ENCODE results near the gene DLG4. TPM values are rescaled to one million over a fixed set of nuclear protein-coding genes. Genes with fewer than 3 reads are reported as not detected.

The DLG4 gene
- total RNA-seq, 2 experiments from 2014 or later, result 15.4 to 27.3 TPM

- H3K4me1 ChIP-seq (ENCODE audit: insufficient read depth, low read length, poor library complexity, severe bottlenecking), result peaks cover 23% of the 10 kb centered on the region
- H3K9me3 ChIP-seq (ENCODE audit: low read length), result no peaks in the 10 kb centered on the region
- H3K36me3 ChIP-seq (ENCODE audit: insufficient read depth, low read length), result peaks cover 6% of the 10 kb centered on the region; the same call in 1 of the 2 replicates
- CTCF ChIA-PET (ENCODE audit: unreplicated experiment), result no interaction called here
- H2AFZ ChIP-seq (ENCODE audit: low read length), result no peak overlapping the region
- intact Hi-C loops (cut with micrococcal nuclease; ENCODE audit: unreplicated experiment), result no loop called here
- POLR2A ChIA-PET, result no interaction called here
- no TSS peak for BruUV-seq (replicated peaks)
- H3K9me2 ChIP-seq (ENCODE audit: insufficient read depth, low read length), result no peaks in the 10 kb centered on the region
- no peak overlapping the region for H3K4me2 ChIP-seq (ENCODE audit: low read length)
- peaks cover 10% of the 10 kb centered on the region; the same call in 1 of the 2 replicates for H3K79me2 ChIP-seq (ENCODE audit: insufficient read depth, low read depth, low read length)
- H4K20me1 ChIP-seq (ENCODE audit: insufficient read depth, low read length), result no peaks in the 10 kb centered on the region
- H3K27ac ChIP-seq (ENCODE audit: low read depth, low read length, poor library complexity, severe bottlenecking), result no peak overlapping the region
- no peak for DNase-seq (ENCODE audit: low spot score)
- H3K4me3 ChIP-seq (ENCODE audit: low read depth, low read length, poor library complexity, severe bottlenecking), result no peak overlapping the region
- TF ChIP-seq EZH2phosphoT487 (IDR thresholded peaks at IDR 0.05; ENCODE audit: borderline replicate concordance, low read depth, low read length) (no peak), CTCF (conservative IDR thresholded peaks at IDR 0.05; ENCODE audit: low read length) (no peak)
Observed at GRCh38 chr17:7208027-7208571, 11.5 kb downstream of the DLG4 start.

GRCh38 chr17:7207120-7208001 lies 12.3 kb downstream of the DLG4 start:
- no peak overlapping the region for H3K4me2 ChIP-seq (ENCODE audit: low read length)
- no peak overlapping the region for H2AFZ ChIP-seq (ENCODE audit: low read length)
- no peak for DNase-seq (ENCODE audit: low spot score)
- no peak overlapping the region for H3K27ac ChIP-seq (ENCODE audit: low read depth, low read length, poor library complexity, severe bottlenecking)
- H3K4me1 ChIP-seq (ENCODE audit: insufficient read depth, low read length, poor library complexity, severe bottlenecking), result peaks cover 23% of the 10 kb centered on the region
- peaks cover 14% of the 10 kb centered on the region; the same call in 1 of the 2 replicates for H3K36me3 ChIP-seq (ENCODE audit: insufficient read depth, low read length)
- H3K9me2 ChIP-seq (ENCODE audit: insufficient read depth, low read length), result no peaks in the 10 kb centered on the region
- ChIA-PET CTCF (ENCODE audit: unreplicated experiment) (no interaction called here), POLR2A (no interaction called here)
- TF ChIP-seq EZH2phosphoT487 (IDR thresholded peaks at IDR 0.05; ENCODE audit: borderline replicate concordance, low read depth, low read length), result no peak
- no peak for TF ChIP-seq CTCF (conservative IDR thresholded peaks at IDR 0.05; ENCODE audit: low read length)
- BruUV-seq (replicated peaks), result no TSS peak
- intact Hi-C loops (cut with micrococcal nuclease; ENCODE audit: unreplicated experiment), result no loop called here
- no peak overlapping the region for H3K4me3 ChIP-seq (ENCODE audit: low read depth, low read length, poor library complexity, severe bottlenecking)
- H4K20me1 ChIP-seq (ENCODE audit: insufficient read depth, low read length), result no peaks in the 10 kb centered on the region
- peaks cover 6% of the 10 kb centered on the region; the same call in 1 of the 2 replicates for H3K79me2 ChIP-seq (ENCODE audit: insufficient read depth, low read depth, low read length)
- no peaks in the 10 kb centered on the region for H3K9me3 ChIP-seq (ENCODE audit: low read length)

- Histone ChIP-seq H3K36me3 (ENCODE audit: insufficient read depth, low read length) (peaks cover 25% of the 10 kb centered on the region; the same call in 1 of the 2 replicates), H3K9me2 (ENCODE audit: insufficient read depth, low read length) (no peaks in the 10 kb centered on the region), H3K79me2 (ENCODE audit: insufficient read depth, low read depth, low read length) (no peaks in the 10 kb centered on the region), H2AFZ (ENCODE audit: low read length) (peak overlapping the region; percentile 20; the same call in 1 of the 2 replicates), H3K4me3 (ENCODE audit: low read depth, low read length, poor library complexity, severe bottlenecking) (peak overlapping the region; percentile 65), H3K9me3 (ENCODE audit: low read length) (no peaks in the 10 kb centered on the region), H3K4me1 (ENCODE audit: insufficient read depth, low read length, poor library complexity, severe bottlenecking) (peaks cover 23% of the 10 kb centered on the region), H4K20me1 (ENCODE audit: insufficient read depth, low read length) (no peaks in the 10 kb centered on the region), H3K27ac (ENCODE audit: low read depth, low read length, poor library complexity, severe bottlenecking) (peak overlapping the region; percentile 57), H3K4me2 (ENCODE audit: low read length) (peak overlapping the region; percentile 73)
- no peak for DNase-seq (ENCODE audit: low spot score)
- no TSS peak for BruUV-seq (replicated peaks)
- no peak for TF ChIP-seq CTCF (conservative IDR thresholded peaks at IDR 0.05; ENCODE audit: low read length)
- no peak for TF ChIP-seq EZH2phosphoT487 (IDR thresholded peaks at IDR 0.05; ENCODE audit: borderline replicate concordance, low read depth, low read length)
- POLR2A ChIA-PET, result no interaction called here
- CTCF ChIA-PET (ENCODE audit: unreplicated experiment), result no interaction called here
- intact Hi-C loops (cut with micrococcal nuclease; ENCODE audit: unreplicated experiment), result no loop called here
Observed at GRCh38 chr17:7205561-7205960, 14.1 kb downstream of the DLG4 start.
